Muscle layer of duodenum (tissue), 2 donors: ENCODE measurements around the gene PREX1.

Source experiments
- H3K27ac ChIP-seq: one replicate; pipeline ENCODE4 v1.7.0; 2013; ENCODE audit warnings: mild to moderate bottlenecking, low read length
- H3K27me3 ChIP-seq: one replicate; pipeline ENCODE4 v1.7.0; 2013; ENCODE audit warnings: low read depth, mild to moderate bottlenecking, control low read depth, low read length
- H3K36me3 ChIP-seq, 2 donors: one replicate each; pipeline ENCODE4 v1.7.0; 2013; ENCODE audit warnings: low read length in 2 of 2, control low read depth in 1 of 2, mild to moderate bottlenecking in 1 of 2; ENCODE audit not compliant: insufficient read depth in 2 of 2, control insufficient read depth in 1 of 2
- H3K4me1 ChIP-seq, 2 donors: one replicate each; pipeline ENCODE4 v1.7.0; 2013; ENCODE audit warnings: low read length in 2 of 2, mild to moderate bottlenecking in 2 of 2, control low read depth in 1 of 2, moderate library complexity in 1 of 2; ENCODE audit not compliant: insufficient read depth in 2 of 2, control insufficient read depth in 1 of 2
- H3K4me3 ChIP-seq, 2 donors: one replicate each; pipeline ENCODE4 v1.7.0; 2013; ENCODE audit warnings: low read length in 2 of 2, low read depth in 1 of 2, mild to moderate bottlenecking in 1 of 2
- H3K9me3 ChIP-seq, 2 donors: one replicate each; pipeline ENCODE4 v1.7.0; 2013; ENCODE audit warnings: low read length in 2 of 2, control low read depth in 1 of 2, mild to moderate bottlenecking in 1 of 2; ENCODE audit not compliant: control insufficient read depth in 1 of 2
- donor health status: healthy.

PREX1 gene

GRCh38 chr20:48717680-48718223 is 110.0 kb downstream of the PREX1 start:
- no peak overlapping the region for H3K27ac ChIP-seq
- no peaks in the 10 kb centered on the region for H3K9me3 ChIP-seq
- H3K36me3 ChIP-seq = no peaks in the 10 kb centered on the region
- H3K4me1 ChIP-seq = peaks cover 5 to 12% of the 10 kb centered on the region in 2 donors
- H3K4me3 ChIP-seq = no peak overlapping the region
- H3K27me3 ChIP-seq = no peaks in the 10 kb centered on the region

DNA sequence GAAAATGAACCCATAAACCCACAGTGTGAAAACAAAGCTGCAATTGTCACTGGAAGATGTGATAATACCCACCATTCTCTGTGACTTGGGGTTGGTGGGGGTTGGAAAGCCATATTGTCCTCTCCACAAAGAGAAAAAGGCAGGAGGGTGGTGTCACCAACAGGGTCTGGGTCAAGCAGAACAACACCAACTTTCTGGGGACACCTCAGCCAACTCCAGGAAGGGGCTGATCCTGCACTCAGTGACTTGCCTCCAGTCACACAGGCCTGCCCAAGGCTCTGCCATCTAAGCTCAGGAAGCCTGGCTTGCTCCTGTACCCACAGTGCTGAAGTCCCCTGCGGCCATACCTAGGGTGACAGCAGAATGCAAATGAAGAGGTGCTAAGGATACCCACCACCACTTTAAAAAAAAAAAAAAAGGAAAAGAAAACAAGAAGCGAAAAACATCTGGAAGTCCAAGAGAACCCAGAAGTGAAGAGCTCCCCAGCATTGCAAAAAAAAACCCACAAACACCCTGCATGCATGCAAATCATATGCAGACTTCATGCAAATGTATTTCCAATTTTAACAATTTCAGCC is 110.6 kb downstream of the PREX1 start:
- Histone ChIP-seq H3K9me3 (no peaks in the 10 kb centered on the region), H3K36me3 (no peaks in the 10 kb centered on the region), H3K27ac (no peak overlapping the region), H3K4me1 (peaks cover 0 to 12% of the 10 kb centered on the region in 2 donors), H3K27me3 (no peaks in the 10 kb centered on the region), H3K4me3 (no peak overlapping the region)

GRCh38 chr20:48716541-48716940 is 111.3 kb downstream of the PREX1 start:
- Histone ChIP-seq H3K36me3 (no peaks in the 10 kb centered on the region), H3K27me3 (no peaks in the 10 kb centered on the region), H3K4me1 (peaks cover 0 to 12% of the 10 kb centered on the region in 2 donors), H3K27ac (no peak overlapping the region), H3K9me3 (no peaks in the 10 kb centered on the region), H3K4me3 (no peak overlapping the region)

DNA sequence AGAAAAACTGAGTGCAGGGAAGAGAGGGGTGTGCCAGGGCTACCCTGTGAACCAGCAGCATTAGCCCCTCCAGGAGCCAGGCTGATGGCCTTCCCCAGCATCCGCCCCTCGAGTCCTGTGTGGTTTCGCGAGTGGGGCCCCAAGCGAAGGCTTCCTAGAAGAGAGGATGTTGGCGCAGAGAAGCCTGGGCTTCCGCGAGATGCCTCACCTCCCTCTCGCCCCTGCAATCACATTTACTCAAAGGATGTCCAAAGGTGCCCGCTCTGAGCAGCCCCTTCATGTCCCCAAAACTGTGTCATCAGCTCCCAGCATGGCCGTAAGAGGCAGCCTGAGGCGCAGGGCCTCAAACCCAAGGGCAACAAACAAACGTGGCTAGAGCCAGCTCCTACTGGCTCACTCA is 111.7 kb downstream of the PREX1 start:
- no peak overlapping the region for H3K27ac ChIP-seq
- no peaks in the 10 kb centered on the region for H3K36me3 ChIP-seq
- peaks cover 0 to 12% of the 10 kb centered on the region in 2 donors for H3K4me1 ChIP-seq
- no peak overlapping the region for H3K4me3 ChIP-seq
- H3K9me3 ChIP-seq = no peaks in the 10 kb centered on the region
- H3K27me3 ChIP-seq = no peaks in the 10 kb centered on the region

- no peaks in the 10 kb centered on the region for H3K36me3 ChIP-seq
- no peaks in the 10 kb centered on the region for H3K9me3 ChIP-seq
- peaks cover 4 to 12% of the 10 kb centered on the region in 2 donors for H3K4me1 ChIP-seq
- H3K27me3 ChIP-seq = no peaks in the 10 kb centered on the region
- no peak overlapping the region for H3K4me3 ChIP-seq
- no peak overlapping the region for H3K27ac ChIP-seq
Observed at GRCh38 chr20:48714764-48715163, 113.0 kb downstream of the PREX1 start.

- Histone ChIP-seq H3K9me3 (no peaks in the 10 kb centered on the region), H3K4me1 (peaks cover 4 to 20% of the 10 kb centered on the region in 2 donors), H3K36me3 (no peaks in the 10 kb centered on the region), H3K27ac (no peak overlapping the region), H3K4me3 (no peak overlapping the region), H3K27me3 (no peaks in the 10 kb centered on the region)
Observed at GRCh38 chr20:48711696-48712464, 115.9 kb downstream of the PREX1 start.

DNA sequence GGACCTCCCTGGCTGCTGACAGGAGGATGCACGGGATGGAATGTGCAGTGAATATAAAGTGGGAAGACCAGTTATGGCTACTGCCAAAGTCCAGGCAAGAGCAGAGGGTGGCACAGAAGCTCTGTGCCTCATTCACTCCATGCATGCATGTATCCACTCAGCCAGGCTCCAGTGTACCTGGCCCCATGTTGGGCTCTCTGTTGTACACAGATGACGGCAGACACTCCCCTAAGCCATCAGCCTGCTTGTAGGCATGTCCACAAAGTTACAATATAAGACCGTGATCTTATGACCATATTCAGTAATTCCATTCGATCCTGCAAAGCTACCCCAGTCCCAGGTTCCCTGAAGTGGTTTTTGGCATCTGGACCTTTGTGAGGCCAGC is 116.8 kb downstream of the PREX1 start:
- H3K4me3 ChIP-seq = no peak overlapping the region
- peaks cover 7 to 20% of the 10 kb centered on the region in 2 donors for H3K4me1 ChIP-seq
- H3K9me3 ChIP-seq = no peaks in the 10 kb centered on the region
- H3K36me3 ChIP-seq = no peaks in the 10 kb centered on the region
- H3K27me3 ChIP-seq = no peaks in the 10 kb centered on the region
- H3K27ac ChIP-seq = no peak overlapping the region

DNA sequence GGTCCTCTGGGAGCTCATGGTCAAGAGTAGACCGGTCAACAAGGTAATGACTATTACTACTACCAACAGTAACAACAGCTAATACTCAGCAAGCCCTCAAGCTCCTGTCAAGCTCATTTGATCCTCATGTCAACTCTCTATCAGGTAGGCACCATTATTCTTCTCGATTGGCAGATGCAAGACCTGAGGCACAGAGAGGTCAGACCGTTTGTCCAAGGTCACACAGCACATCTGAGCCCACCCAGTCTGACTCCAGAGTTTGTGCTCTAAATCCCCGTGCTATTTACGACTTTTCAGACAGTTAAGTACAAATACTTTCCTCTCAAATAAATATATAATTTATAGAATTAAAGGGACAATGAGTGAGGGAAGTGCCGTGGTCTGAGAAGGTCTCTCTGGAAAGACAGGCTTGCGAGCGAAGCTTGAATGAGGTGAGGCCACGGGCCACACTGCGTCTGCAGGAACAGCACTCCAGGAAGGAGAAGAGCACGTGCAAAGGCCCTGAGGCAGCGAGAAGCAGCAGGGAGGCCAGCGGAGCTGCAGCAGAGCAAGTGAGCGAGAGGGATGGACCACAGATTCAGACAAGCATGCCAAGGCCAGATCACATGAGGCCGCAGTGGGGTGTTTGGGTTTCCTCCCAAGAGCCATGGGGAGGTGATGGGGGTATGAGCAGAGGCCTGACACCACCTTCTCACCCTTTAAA is 117.3 kb downstream of the PREX1 start:
- Histone ChIP-seq H3K36me3 (no peaks in the 10 kb centered on the region), H3K4me1 (peaks cover 7 to 20% of the 10 kb centered on the region in 2 donors), H3K4me3 (no peak overlapping the region), H3K27me3 (no peaks in the 10 kb centered on the region), H3K9me3 (no peaks in the 10 kb centered on the region), H3K27ac (no peak overlapping the region)

GRCh38 chr20:48709744-48710143 is 118.1 kb downstream of the PREX1 start:
- Histone ChIP-seq H3K4me3 (no peak overlapping the region), H3K9me3 (no peaks in the 10 kb centered on the region), H3K36me3 (no peaks in the 10 kb centered on the region), H3K4me1 (peaks cover 7 to 20% of the 10 kb centered on the region in 2 donors), H3K27ac (no peak overlapping the region), H3K27me3 (no peaks in the 10 kb centered on the region)

DNA sequence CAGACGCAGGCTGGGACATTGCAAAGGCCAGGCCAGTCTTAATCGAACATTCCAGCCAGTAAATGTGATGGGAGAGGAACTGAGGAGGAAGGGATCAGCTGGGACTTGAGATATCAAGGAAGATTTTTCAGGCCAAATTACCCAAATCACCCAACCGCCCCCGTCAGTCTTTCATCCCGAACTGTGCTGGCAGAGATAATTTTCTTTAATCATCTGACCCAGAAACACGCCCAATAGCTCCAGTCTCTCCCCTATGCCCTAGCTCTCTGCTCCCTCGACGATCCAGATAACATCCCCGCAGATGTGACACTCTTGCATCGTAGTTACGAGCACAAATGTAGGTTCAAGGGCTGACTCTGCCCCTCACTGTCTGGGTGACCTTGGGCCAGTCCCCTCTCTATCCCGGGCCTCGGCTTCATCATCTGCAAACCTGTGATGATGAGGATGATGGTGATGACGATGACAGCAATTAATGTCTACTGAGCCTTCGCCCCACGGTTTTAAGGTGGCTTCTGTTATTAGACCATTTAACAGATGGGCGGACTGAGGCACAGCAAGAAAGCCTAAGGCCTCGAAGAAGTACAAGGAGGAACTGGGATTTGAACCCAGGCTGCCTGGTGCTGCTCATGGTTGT is 118.6 kb downstream of the PREX1 start:
- Histone ChIP-seq H3K4me3 (no peak overlapping the region), H3K9me3 (no peaks in the 10 kb centered on the region), H3K27ac (no peak overlapping the region), H3K36me3 (no peaks in the 10 kb centered on the region), H3K27me3 (no peaks in the 10 kb centered on the region), H3K4me1 (peaks cover 7 to 20% of the 10 kb centered on the region in 2 donors)

DNA sequence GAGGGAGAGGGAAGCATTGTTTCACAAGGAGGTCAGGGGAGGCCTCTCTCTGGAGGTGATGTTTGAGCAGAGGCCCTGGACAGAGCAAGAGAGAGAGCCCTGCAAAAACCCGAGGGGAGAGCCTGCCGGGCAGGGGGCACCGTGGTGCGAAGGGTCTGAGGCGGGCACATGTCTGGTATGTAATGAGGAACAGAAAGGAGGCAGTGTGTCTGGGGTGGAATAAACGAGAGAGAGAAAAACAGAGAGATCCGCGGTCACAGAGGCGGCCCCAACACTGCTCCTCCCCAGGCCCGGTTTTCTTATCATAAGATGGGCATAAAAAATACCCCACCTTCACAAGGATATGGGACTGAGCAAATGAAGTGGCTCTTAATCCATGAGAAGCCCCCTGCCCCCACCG is 119.2 kb downstream of the PREX1 start:
- H3K27ac ChIP-seq = no peak overlapping the region
- H3K4me1 ChIP-seq = peaks cover 7 to 24% of the 10 kb centered on the region in 2 donors
- no peaks in the 10 kb centered on the region for H3K9me3 ChIP-seq

More for the DNA sequence above, 119.2 kb downstream of the PREX1 start:
- Histone ChIP-seq H3K36me3 (no peaks in the 10 kb centered on the region), H3K27me3 (no peaks in the 10 kb centered on the region), H3K4me3 (no peak overlapping the region)
